ENCODE data around the gene TMEM95.

TMEM95 gene

GRCh38 chr17:7406235-7406825 lies 51.4 kb downstream of the TMEM95 start:
- DNase-seq = no peak

Data from NK-92 treated with Interleukin-12 subunit alpha and Interleukin-12 subunit beta, amount 100 ng/mL, for 24 hours (cell line).